Activated T-helper 1 cell treated with anti-CD3 and anti-CD28 coated beads, Interleukin-12 subunit alpha, Interleukin-12 subunit beta, Interleukin-2, Interleukin-4 antibody, amounts not matched to agents 30 ng/mL and 10 ng/mL and 1 ng/mL, durations not matched to agents 14 hours and 24 hours and 36 hours (primary cell): Measurements from ENCODE around the gene MAEA. TPM values are rescaled to one million over a fixed set of nuclear protein-coding genes. Genes with fewer than 3 reads are reported as not detected.
A peak's percentile ranks its signal among the peaks of the same experiment; 100 is the strongest.

ENCODE experiments used
- DNase-seq: peaks from one replicate; pipeline ENCODE4 v3.0.0; 2021; ENCODE audit warnings: low spot score
- H3K27ac Mint-ChIP-seq: one replicate; pipeline ENCODE4 v1.8.0; 2021; ENCODE audit warnings: mild to moderate bottlenecking, mixed read lengths
- H3K27me3 Mint-ChIP-seq: one replicate; pipeline ENCODE4 v1.8.0; 2022; ENCODE audit warnings: mild to moderate bottlenecking, moderate library complexity, mixed read lengths; ENCODE audit not compliant: insufficient read depth
- H3K36me3 Mint-ChIP-seq: one replicate; pipeline ENCODE4 v1.8.0; 2021; ENCODE audit warnings: low read depth, mixed read lengths
- H3K4me1 Mint-ChIP-seq: one replicate; pipeline ENCODE4 v1.8.0; 2021; ENCODE audit warnings: low read depth, mixed read lengths
- H3K4me3 Mint-ChIP-seq: one replicate; pipeline ENCODE4 v1.8.0; 2021; ENCODE audit warnings: mild to moderate bottlenecking, moderate library complexity, mixed read lengths
- H3K9me3 Mint-ChIP-seq: one replicate; pipeline ENCODE4 v1.8.0; 2021; ENCODE audit warnings: mixed read lengths
- intact Hi-C: fragments of 100-400 bp; cut with micrococcal nuclease; formaldehyde crosslinking; loops from one replicate; pipeline ENCODE4 v1.15.1; 2024
- total RNA-seq: library from RNA; stranded (reverse); gene quantifications from 2 replicates; pipeline ENCODE4 v1.2.3, GENCODE V29; 2022

MAEA gene
- total RNA-seq, 1 donor from 2014 or later = 67.1 TPM

GRCh38 chr4:1346781-1347409, 57.2 kb downstream of the MAEA start, which contains the start of gene UVSSA:
TSS of gene UVSSA (plus strand) at chr4:1347208. CDS start at chr4:1348092, 884 bp downstream.
- Mint-ChIP-seq H3K9me3 (no peaks in the 10 kb centered on the region), H3K27me3 (peaks cover 2% of the 10 kb centered on the region), H3K4me3 (peak within 1 kb of the TSS; percentile 92), H3K4me1 (peaks cover 32% of the 10 kb centered on the region), H3K27ac (peak within 1 kb of the TSS; percentile 92), H3K36me3 (peaks cover 18% of the 10 kb centered on the region)
- intact Hi-C loops = loop anchor here (1.0 to 10.0 kb wide), 17 partner anchors 16 to 1225 kb away; partner anchors contain the start of genes CFAP99, CTBP1, DGKQ and FAM193A
- DNase-seq = peak; percentile 100

GRCh38 chr4:1347410-1347864, 57.7 kb downstream of the MAEA start:
- Mint-ChIP-seq H3K27me3 (peaks cover 2% of the 10 kb centered on the region), H3K4me1 (peaks cover 35% of the 10 kb centered on the region), H3K27ac (peak overlapping the region; percentile 92), H3K9me3 (no peaks in the 10 kb centered on the region), H3K4me3 (peak overlapping the region; percentile 91), H3K36me3 (peaks cover 13% of the 10 kb centered on the region)
- peak; percentile 55 for DNase-seq
- intact Hi-C loops = loop anchor here (1.0 to 10.0 kb wide), 15 partner anchors 17 to 1225 kb away; partner anchors contain the start of genes CFAP99, DGKQ, FAM193A and FAM53A

- peak overlapping the region; percentile 91 for H3K4me3 Mint-ChIP-seq
- H3K9me3 Mint-ChIP-seq = no peaks in the 10 kb centered on the region
- H3K27me3 Mint-ChIP-seq = peaks cover 2% of the 10 kb centered on the region
- intact Hi-C loops = loop anchor here (5.0 to 10.0 kb wide), 7 partner anchors 41 to 1226 kb away; partner anchors contain the start of genes CFAP99, DGKQ, FAM193A and LETM1
- H3K4me1 Mint-ChIP-seq = peaks cover 35% of the 10 kb centered on the region
- H3K27ac Mint-ChIP-seq = peak overlapping the region; percentile 92
- DNase-seq = no peak
- H3K36me3 Mint-ChIP-seq = peaks cover 11% of the 10 kb centered on the region
Measured at GRCh38 chr4:1348014-1348513, 58.4 kb downstream of the MAEA start.

- Mint-ChIP-seq H3K27ac (peak overlapping the region; percentile 49), H3K36me3 (peaks cover 10% of the 10 kb centered on the region), H3K4me3 (peak overlapping the region; percentile 91), H3K27me3 (peaks cover 2% of the 10 kb centered on the region), H3K4me1 (peaks cover 35% of the 10 kb centered on the region), H3K9me3 (no peaks in the 10 kb centered on the region)
- intact Hi-C loops = loop anchor here (5.0 to 10.0 kb wide), 7 partner anchors 41 to 1226 kb away; partner anchors contain the start of genes CFAP99, DGKQ, FAM193A and LETM1
- DNase-seq = no peak
Measured at GRCh38 chr4:1348746-1349145, 59.1 kb downstream of the MAEA start.

GRCh38 chr4:1349359-1350168, 59.9 kb downstream of the MAEA start:
- peaks cover 2% of the 10 kb centered on the region for H3K27me3 Mint-ChIP-seq
- intact Hi-C loops = loop anchor here (5.0 to 10.0 kb wide), 7 partner anchors 42 to 1227 kb away; partner anchors contain the start of genes CFAP99, DGKQ, FAM193A and LETM1
- H3K9me3 Mint-ChIP-seq = no peaks in the 10 kb centered on the region
- peaks cover 7% of the 10 kb centered on the region for H3K36me3 Mint-ChIP-seq
- peak overlapping the region; percentile 15 for H3K4me3 Mint-ChIP-seq
- no peak for DNase-seq
- H3K4me1 Mint-ChIP-seq = peaks cover 32% of the 10 kb centered on the region
- peak overlapping the region; percentile 49 for H3K27ac Mint-ChIP-seq

GRCh38 chr4:1350169-1350520, 60.5 kb downstream of the MAEA start:
- Mint-ChIP-seq H3K36me3 (peaks cover 6% of the 10 kb centered on the region), H3K4me3 (no peak overlapping the region), H3K27me3 (peaks cover 2% of the 10 kb centered on the region), H3K27ac (no peak overlapping the region), H3K4me1 (peaks cover 27% of the 10 kb centered on the region), H3K9me3 (no peaks in the 10 kb centered on the region)
- intact Hi-C loops = no loop called here
- no peak for DNase-seq

- Mint-ChIP-seq H3K27me3 (no peaks in the 10 kb centered on the region), H3K27ac (peak overlapping the region; percentile 70), H3K4me3 (no peak overlapping the region), H3K36me3 (peaks cover 8% of the 10 kb centered on the region), H3K9me3 (no peaks in the 10 kb centered on the region), H3K4me1 (peaks cover 20% of the 10 kb centered on the region)
- intact Hi-C loops = loop anchor here (1.0 to 2.0 kb wide), 7 partner anchors 63 to 277 kb away; partner anchors contain the start of genes CTBP1 and MAEA
- DNase-seq = peak; percentile 84
Measured at GRCh38 chr4:1351854-1352566, 62.3 kb downstream of the MAEA start.

GRCh38 chr4:1352567-1352900, 62.8 kb downstream of the MAEA start:
- intact Hi-C loops = loop anchor here (1.0 to 2.0 kb wide), 2 partner anchors 74 to 276 kb away; no protein-coding TSS in a partner anchor
- H3K4me3 Mint-ChIP-seq = no peak overlapping the region

GRCh38 chr4:1353186-1354055, 63.7 kb downstream of the MAEA start:
- Mint-ChIP-seq H3K9me3 (no peaks in the 10 kb centered on the region), H3K27ac (no peak overlapping the region), H3K36me3 (peaks cover 8% of the 10 kb centered on the region), H3K4me1 (peaks cover 17% of the 10 kb centered on the region), H3K4me3 (no peak overlapping the region), H3K27me3 (no peaks in the 10 kb centered on the region)
- DNase-seq = no peak
- intact Hi-C loops = loop anchor here (2.0 kb wide), 1 partner anchor 275 kb away; no protein-coding TSS in a partner anchor

More at GRCh38 chr4:1352567-1352900, 62.8 kb downstream of the MAEA start:
- Mint-ChIP-seq H3K36me3 (peaks cover 8% of the 10 kb centered on the region), H3K27me3 (no peaks in the 10 kb centered on the region), H3K4me1 (peaks cover 20% of the 10 kb centered on the region), H3K27ac (no peak overlapping the region), H3K9me3 (no peaks in the 10 kb centered on the region)
- DNase-seq = no peak

GRCh38 chr4:1354136-1354982, 64.7 kb downstream of the MAEA start:
- no peak overlapping the region for H3K4me3 Mint-ChIP-seq
- H3K9me3 Mint-ChIP-seq = no peaks in the 10 kb centered on the region
- H3K27me3 Mint-ChIP-seq = no peaks in the 10 kb centered on the region
- no peak overlapping the region for H3K27ac Mint-ChIP-seq
- H3K4me1 Mint-ChIP-seq = peaks cover 9% of the 10 kb centered on the region
- intact Hi-C loops = no loop called here
- H3K36me3 Mint-ChIP-seq = peaks cover 6% of the 10 kb centered on the region
- DNase-seq = no peak

- DNase-seq = no peak
- Mint-ChIP-seq H3K36me3 (peaks cover 2% of the 10 kb centered on the region), H3K27ac (no peak overlapping the region), H3K9me3 (no peaks in the 10 kb centered on the region), H3K4me1 (peaks cover 9% of the 10 kb centered on the region), H3K4me3 (no peak overlapping the region), H3K27me3 (no peaks in the 10 kb centered on the region)
- intact Hi-C loops = no loop called here
Measured at GRCh38 chr4:1354983-1355275, 65.2 kb downstream of the MAEA start.
